Transverse colon (tissue), 4 donors: ENCODE results near the gene PRSS38. TPM values are rescaled to one million over a fixed set of nuclear protein-coding genes. Genes with fewer than 3 reads are reported as not detected.

Experiments
- DNase-seq: peaks from one replicate; pipeline ENCODE4 v3.0.0-alpha.2; 2019
- H3K27ac ChIP-seq, 4 donors: fragments of 200-600 bp; sonication (generic); 2 replicates each; pipeline ENCODE4 v1.5.1; 2016 to 2018; ENCODE audit warnings: inconsistent platforms in 4 of 4
- H3K27me3 ChIP-seq: fragments of 200-600 bp; sonication (generic); 2 replicates; pipeline ENCODE4 v1.5.1; 2017; ENCODE audit warnings: inconsistent platforms
- H3K36me3 ChIP-seq, 4 donors: fragments of 200-600 bp; sonication (generic); 2 replicates each; pipeline ENCODE4 v1.5.1; 2017 to 2019; ENCODE audit warnings: inconsistent platforms in 4 of 4
- H3K4me1 ChIP-seq, 4 donors: fragments of 200-600 bp; sonication (generic); 2 replicates each; pipeline ENCODE4 v1.5.1; 2017 to 2020; ENCODE audit warnings: inconsistent platforms in 4 of 4
- H3K4me3 ChIP-seq, 4 donors: fragments of 200-600 bp; sonication (generic); 1 replicate in 1 of 4; 2 replicates in 3 of 4; pipeline versions ENCODE4 v1.5.1 to v1.6.1; 2017 to 2019; ENCODE audit warnings: inconsistent platforms in 4 of 4
- H3K9me3 ChIP-seq, 2 donors: fragments of 200-600 bp; sonication (generic); 2 replicates each; pipeline ENCODE4 v1.5.1; 2017 to 2019; ENCODE audit warnings: inconsistent platforms in 2 of 2
- EP300 ChIP-seq: sonication (generic); formaldehyde crosslinking; IDR thresholded peaks from one replicate; pipeline ENCODE4 v1.6.1; 2017; ENCODE audit warnings: antibody characterized with exemption, low read depth
- POLR2A ChIP-seq: fragments of 450-650 bp; IDR thresholded peaks from one replicate; pipeline ENCODE4 v1.6.1; 2016; ENCODE audit warnings: antibody characterized with exemption, mild to moderate bottlenecking, moderate library complexity
- POLR2AphosphoS5 ChIP-seq, 3 donors: sonication (generic); formaldehyde crosslinking; IDR thresholded peaks; one replicate each; pipeline ENCODE4 v1.6.1; 2016; ENCODE audit warnings: antibody characterized with exemption in 3 of 3
- WGBS, 2 donors: methylation state at CpG; one replicate each; pipeline ENCODE4 v1.1.5; 2018; ENCODE audit warnings: low coverage in 1 of 2; 5-methylcytosine and 5-hydroxymethylcytosine counted together
- in situ Hi-C, 4 donors: fragments of 200-750 bp; cut with MboI; loops; one replicate each; pipeline versions ENCODE4 v1.15.0 to v1.15.1; 2017; ENCODE audit warnings: low sequenced_read_pairs in 3 of 4, low pct_ligation_motif_present in 1 of 4, low pct_unique_long_range_greater_than_20kb in 1 of 4
- intact Hi-C: fragments of 100-400 bp; cut with DNase I; formaldehyde crosslinking; loops from one replicate; pipeline ENCODE4 v1.15.1; 2023; ENCODE audit warnings: low total_unique reads
- total RNA-seq, 4 donors: library from RNA; depleted of rRNA; stranded (reverse); fragments of >200 nt; gene quantifications; one replicate each; pipeline ENCODE4 v1.1.0, GENCODE V29; 2016
- TF ChIP-seq, protein P1 (sequence below), 5 experiments: fragments of 200-600 bp in 3 of 5; fragments of 450-650 bp in 2 of 5; sonication (generic) in 3 of 5; IDR thresholded peaks; 1 replicate in 2 of 5; 2 replicates in 3 of 5; pipeline ENCODE4 v1.5.1; 2016 to 2017; ENCODE audit warnings: antibody characterized with exemption in 5 of 5, inconsistent platforms in 3 of 5, mild to moderate bottlenecking in 2 of 5, moderate library complexity in 1 of 5

Gene PRSS38
- total RNA-seq, 4 donors from 2014 or later, result not detected

DNA sequence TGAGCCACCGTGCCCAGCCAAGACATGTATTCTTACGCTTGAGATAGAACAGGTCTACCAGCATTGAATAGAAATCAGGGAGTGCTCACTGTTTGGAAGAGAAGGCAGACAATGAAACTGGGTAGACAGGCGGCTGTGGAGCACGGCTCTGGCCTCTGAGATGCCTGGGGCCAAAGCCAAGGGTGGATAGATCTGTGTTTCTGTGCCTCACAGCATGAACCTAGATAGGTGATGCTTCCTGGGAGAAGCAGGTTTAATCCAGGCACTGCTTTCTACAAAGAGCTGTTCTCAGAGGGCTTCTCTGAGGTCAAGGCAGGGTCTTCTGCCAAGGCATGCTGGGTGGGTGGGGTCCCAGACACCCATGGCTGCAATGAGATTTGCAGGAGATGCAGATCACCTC lies 24.6 kb upstream of the PRSS38 start:
- Histone ChIP-seq H3K4me3 (no peak overlapping the region), H3K27me3 (peaks cover 7% of the 10 kb centered on the region), H3K4me1 (peaks cover 15 to 36% (median 27%) of the 10 kb centered on the region in 4 donors), H3K27ac (no peak overlapping the region), H3K36me3 (no peaks in the 10 kb centered on the region), H3K9me3 (no peaks in the 10 kb centered on the region)
- no peak for DNase-seq
- TF ChIP-seq POLR2AphosphoS5 (IDR thresholded peaks at IDR 0.05), result no peak
- TF ChIP-seq EP300, result no peak
- TF ChIP-seq, protein P1, sequence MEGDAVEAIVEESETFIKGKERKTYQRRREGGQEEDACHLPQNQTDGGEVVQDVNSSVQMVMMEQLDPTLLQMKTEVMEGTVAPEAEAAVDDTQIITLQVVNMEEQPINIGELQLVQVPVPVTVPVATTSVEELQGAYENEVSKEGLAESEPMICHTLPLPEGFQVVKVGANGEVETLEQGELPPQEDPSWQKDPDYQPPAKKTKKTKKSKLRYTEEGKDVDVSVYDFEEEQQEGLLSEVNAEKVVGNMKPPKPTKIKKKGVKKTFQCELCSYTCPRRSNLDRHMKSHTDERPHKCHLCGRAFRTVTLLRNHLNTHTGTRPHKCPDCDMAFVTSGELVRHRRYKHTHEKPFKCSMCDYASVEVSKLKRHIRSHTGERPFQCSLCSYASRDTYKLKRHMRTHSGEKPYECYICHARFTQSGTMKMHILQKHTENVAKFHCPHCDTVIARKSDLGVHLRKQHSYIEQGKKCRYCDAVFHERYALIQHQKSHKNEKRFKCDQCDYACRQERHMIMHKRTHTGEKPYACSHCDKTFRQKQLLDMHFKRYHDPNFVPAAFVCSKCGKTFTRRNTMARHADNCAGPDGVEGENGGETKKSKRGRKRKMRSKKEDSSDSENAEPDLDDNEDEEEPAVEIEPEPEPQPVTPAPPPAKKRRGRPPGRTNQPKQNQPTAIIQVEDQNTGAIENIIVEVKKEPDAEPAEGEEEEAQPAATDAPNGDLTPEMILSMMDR (IDR thresholded peaks at IDR 0.05), result no peak
- no peak for TF ChIP-seq POLR2A
- WGBS, 2 donors, result 68% methylated on average over 4 of the region's 4 CpGs; no CpG with 5 or more reads in 1 of the 2 donors
- in situ Hi-C loops, result no loop called here
- intact Hi-C loops, result loop anchor here (10.0 kb wide), 1 partner anchor 94 kb away; no protein-coding TSS in a partner anchor

- in situ Hi-C loops, result no loop called here
- WGBS, 2 donors, result 85 to 86% methylated on average over 4 to 6 of the region's 6 CpGs
- TF ChIP-seq, protein P1 (IDR thresholded peaks at IDR 0.05), result no peak
- no peak for TF ChIP-seq POLR2AphosphoS5 (IDR thresholded peaks at IDR 0.05)
- TF ChIP-seq EP300, result no peak
- no peak for TF ChIP-seq POLR2A
- peaks cover 11 to 31% (median 22%) of the 10 kb centered on the region in 4 donors for H3K4me1 ChIP-seq
- H3K27ac ChIP-seq, result no peak overlapping the region
- no peak overlapping the region for H3K4me3 ChIP-seq
- H3K36me3 ChIP-seq, result no peaks in the 10 kb centered on the region
- intact Hi-C loops, result loop anchor here (10.0 kb wide), 1 partner anchor 93 kb away; no protein-coding TSS in a partner anchor
- no peak for DNase-seq
- no peaks in the 10 kb centered on the region for H3K9me3 ChIP-seq
- peaks cover 7% of the 10 kb centered on the region for H3K27me3 ChIP-seq
These were observed 23.9 kb upstream of the PRSS38 start for GRCh38 chr1:227791425-227792143.

DNA sequence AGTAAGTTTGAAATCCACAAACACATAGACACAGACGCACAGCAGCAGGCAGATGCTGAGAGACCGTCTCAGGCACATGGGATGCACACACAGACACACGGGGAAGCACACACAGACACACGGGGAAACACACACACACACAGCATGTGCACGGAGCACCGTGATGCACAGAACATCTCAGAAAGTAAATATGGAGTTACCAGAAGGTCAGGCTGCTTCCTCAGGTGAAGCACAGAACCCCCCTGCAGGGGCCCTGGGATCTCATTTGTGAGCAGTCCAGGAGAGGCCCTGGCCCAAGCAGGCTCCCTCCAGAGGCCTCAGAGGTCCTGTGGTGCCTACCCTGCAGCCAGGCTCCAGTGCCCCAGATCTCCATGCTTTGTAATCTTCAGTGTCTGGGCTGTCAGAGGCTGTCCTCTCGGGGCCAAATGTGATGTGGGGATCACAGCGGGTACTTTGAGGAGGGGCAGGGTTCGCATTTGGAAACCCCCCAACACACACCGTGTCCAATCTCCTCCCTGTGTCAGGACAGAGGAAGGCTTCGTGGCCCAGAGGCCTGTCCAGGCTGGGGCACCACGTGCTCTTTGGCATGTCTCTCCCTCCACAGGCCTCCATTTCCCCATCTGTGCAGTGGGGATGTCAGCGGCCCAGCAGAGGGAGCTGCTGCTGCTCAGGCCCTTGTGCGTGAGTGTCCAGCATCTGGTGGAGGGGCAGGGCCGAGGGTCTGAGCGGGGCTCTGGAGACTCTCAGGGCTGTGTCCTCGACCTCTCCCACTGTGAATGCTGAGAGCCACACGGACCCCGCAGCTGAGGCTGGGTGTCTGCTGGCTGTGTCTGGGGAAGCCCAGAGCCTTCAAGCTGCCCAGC lies 23.0 kb upstream of the PRSS38 start:
- intact Hi-C loops (loop anchor here (10.0 kb wide), 1 partner anchor 92 kb away; no protein-coding TSS in a partner anchor), in situ Hi-C loops (no loop called here)
- Histone ChIP-seq H3K4me3 (no peak overlapping the region), H3K36me3 (no peaks in the 10 kb centered on the region), H3K27me3 (peaks cover 4% of the 10 kb centered on the region), H3K4me1 (peaks cover 2 to 22% (median 14%) of the 10 kb centered on the region in 4 donors), H3K27ac (no peak overlapping the region), H3K9me3 (no peaks in the 10 kb centered on the region)
- DNase-seq, result no peak
- 75 to 80% methylated on average over 4 to 19 of the region's 19 CpGs for WGBS, 2 donors
- TF ChIP-seq, protein P1 (IDR thresholded peaks at IDR 0.05), result no peak
- TF ChIP-seq POLR2A (no peak), EP300 (no peak), POLR2AphosphoS5 (IDR thresholded peaks at IDR 0.05) (no peak)
